Fibroblast of lung (primary cell): Measurements from ENCODE around the gene COL11A2.

Source experiments
- CTCF ChIP-seq, 2 donors: IDR thresholded peaks in 1 of 2; conservative IDR thresholded peaks in 1 of 2; 1 replicate in 1 of 2; 2 replicates in 1 of 2; pipeline ENCODE4 v1.5.1; 2011 to 2012; ENCODE audit warnings: low read length in 2 of 2, control low read depth in 1 of 2, inconsistent platforms in 1 of 2, low read depth in 1 of 2, mild to moderate bottlenecking in 1 of 2
- EZH2 ChIP-seq: IDR thresholded peaks from 2 replicates; pipeline ENCODE4 v1.5.1; 2012; ENCODE audit warnings: low read length, control low read depth, mild to moderate bottlenecking; ENCODE audit errors: missing control alignments

GRCh38 chr6:33203443-33204164 lies 11.3 kb upstream of the COL11A2 start:
- TF ChIP-seq CTCF (conservative IDR thresholded peaks at IDR 0.05 in 1 of 2, IDR thresholded peaks at IDR 0.05 in 1 of 2; ENCODE audit: low read depth in 1 of 2, low read length in 2 of 2) (no peak), EZH2 (no peak)
